NCI-H345 treated with DMSO at 0.1 percent for 48 hours (cell line): ENCODE results near the gene ARF6.

Experiments used
- DNase-seq: peaks from one replicate; lab custom pipeline; 2025; ENCODE audit not compliant: unreplicated experiment; lab: John Stamatoyannopoulos, UW

ARF6 gene

GRCh38 chr14:49939884-49940510, 47.1 kb downstream of the ARF6 start:
- no peak for DNase-seq

- DNase-seq = no peak
Measured at GRCh38 chr14:49940808-49941421, 48.0 kb downstream of the ARF6 start.

DNA sequence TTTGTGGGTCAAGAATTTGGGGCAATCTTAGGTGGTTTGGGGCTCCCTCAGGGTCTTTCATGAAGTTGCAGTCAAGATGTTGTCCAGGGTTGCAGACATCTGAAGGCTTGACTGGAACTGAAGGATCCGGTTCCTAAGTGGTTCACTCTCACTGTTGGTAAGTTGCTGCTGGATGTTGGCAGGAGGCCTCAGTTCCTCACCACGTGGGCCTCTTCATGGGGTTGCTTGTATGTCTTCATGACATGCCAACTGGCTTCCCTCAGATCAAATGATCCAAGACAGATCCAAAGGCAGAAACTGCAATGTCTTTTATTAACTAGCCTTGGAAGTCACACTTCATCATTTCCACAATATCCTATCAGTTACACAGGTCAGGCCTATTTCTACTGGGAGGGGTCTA, 49.2 kb downstream of the ARF6 start:
- no peak for DNase-seq

- DNase-seq = no peak
Measured at GRCh38 chr14:49944501-49944900, 51.6 kb downstream of the ARF6 start.

DNA sequence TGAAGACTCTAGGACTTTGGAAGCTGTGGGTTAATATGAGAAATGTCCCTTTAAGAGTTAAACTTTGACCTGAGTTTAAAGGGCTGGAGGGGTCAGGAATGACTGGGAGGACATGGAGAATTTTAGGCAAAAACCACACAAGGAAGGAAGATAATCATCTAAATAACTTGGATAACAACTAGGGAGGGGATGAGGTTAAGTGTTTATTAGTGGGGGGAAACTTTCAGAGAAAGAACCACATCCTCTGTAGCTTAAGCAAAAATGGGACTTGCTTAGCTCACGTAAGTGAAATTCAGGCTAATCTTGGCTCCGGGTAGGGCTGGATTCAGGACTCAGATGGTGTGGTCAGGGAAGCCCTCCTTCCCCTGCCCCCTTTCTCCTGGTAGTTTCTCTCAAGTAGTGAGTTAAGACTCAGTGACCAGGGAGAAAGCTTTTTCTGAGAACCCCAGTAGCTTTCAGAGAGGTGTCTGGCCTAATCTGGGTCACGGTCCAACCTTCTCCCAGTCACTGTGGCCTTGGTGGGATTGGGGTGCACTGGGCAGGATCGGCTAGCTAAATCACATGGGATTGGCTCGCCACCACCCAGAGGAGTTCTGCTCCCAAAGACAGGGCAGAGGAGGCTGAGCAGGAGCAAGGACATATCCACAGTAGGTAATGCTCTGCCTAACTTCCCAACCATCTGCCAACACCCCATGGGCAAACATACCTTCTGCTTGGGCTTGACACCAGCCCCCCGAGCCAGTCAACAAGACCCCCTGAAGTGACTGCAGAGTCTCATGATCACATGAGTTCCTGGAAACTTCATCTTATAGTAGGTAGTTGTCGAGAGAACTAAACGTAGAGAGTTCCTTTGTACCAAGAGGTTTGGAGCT, 52.8 kb downstream of the ARF6 start:
- DNase-seq = no peak
